Mesendoderm (in vitro differentiated cells): Measurements from ENCODE around the gene KANSL1.

Experiments used
- DNase-seq: peaks from one replicate; pipeline ENCODE4 v3.0.0; 2013
- H2AK5ac ChIP-seq: 2 replicates; pipeline ENCODE4 v1.6.1; 2013; ENCODE audit warnings: low read length, inconsistent platforms
- H2BK120ac ChIP-seq: 2 replicates; pipeline ENCODE4 v1.6.1; 2013; ENCODE audit warnings: low read depth, mild to moderate bottlenecking, low read length, moderate library complexity, mixed read lengths
- H2BK15ac ChIP-seq: replicated peaks from 2 replicates; pipeline ENCODE4 v1.6.1; 2013; ENCODE audit warnings: low read depth, mild to moderate bottlenecking, moderate library complexity
- H2BK5ac ChIP-seq: 2 replicates; pipeline ENCODE4 v1.6.1; 2013; ENCODE audit warnings: low read length, inconsistent platforms
- H3K18ac ChIP-seq: 2 replicates; pipeline ENCODE4 v1.6.1; 2013; ENCODE audit warnings: mild to moderate bottlenecking, low read length, mixed read lengths
- H3K23ac ChIP-seq: one replicate; pipeline ENCODE4 v1.6.1; 2013; ENCODE audit warnings: low read length
- H3K27ac ChIP-seq: 2 replicates; pipeline ENCODE4 v1.5.1; 2013; ENCODE audit warnings: low read depth, mild to moderate bottlenecking, inconsistent platforms, low read length, moderate library complexity
- H3K27me3 ChIP-seq: 2 replicates; pipeline ENCODE4 v1.6.1; 2013; ENCODE audit warnings: low read length, control low read depth, mild to moderate bottlenecking, inconsistent platforms; ENCODE audit not compliant: insufficient read depth, poor library complexity
- H3K36me3 ChIP-seq: 2 replicates; pipeline ENCODE4 v1.6.1; 2013; ENCODE audit warnings: low read length, inconsistent platforms; ENCODE audit not compliant: control insufficient read depth, insufficient read depth
- H3K4ac ChIP-seq: one replicate; pipeline ENCODE4 v1.6.1; 2013; ENCODE audit warnings: low read depth, mild to moderate bottlenecking, low read length, moderate library complexity
- H3K4me1 ChIP-seq: 2 replicates; pipeline ENCODE4 v1.6.1; 2013; ENCODE audit warnings: low read depth, low read length, inconsistent platforms; ENCODE audit not compliant: control insufficient read depth
- H3K4me2 ChIP-seq: 2 replicates; pipeline ENCODE4 v1.6.1; 2013; ENCODE audit warnings: low read length
- H3K4me3 ChIP-seq: 2 replicates; pipeline ENCODE4 v1.5.1; 2013; ENCODE audit warnings: mild to moderate bottlenecking, low read length
- H3K56ac ChIP-seq: one replicate; pipeline ENCODE4 v1.6.1; 2013; ENCODE audit warnings: low read length
- H3K79me1 ChIP-seq: 2 replicates; pipeline ENCODE4 v1.6.1; 2013; ENCODE audit warnings: low read length, inconsistent platforms
- H3K79me2 ChIP-seq: 2 replicates; pipeline ENCODE4 v1.6.1; 2013; ENCODE audit warnings: mild to moderate bottlenecking, low read length; ENCODE audit not compliant: control insufficient read depth, insufficient read depth
- H3K9ac ChIP-seq: 2 replicates; pipeline ENCODE4 v1.6.1; 2013; ENCODE audit warnings: low read length, inconsistent platforms
- H4K5ac ChIP-seq: one replicate; pipeline ENCODE4 v1.6.1; 2013; ENCODE audit warnings: low read length
- H4K8ac ChIP-seq: one replicate; pipeline ENCODE4 v1.6.1; 2013; ENCODE audit warnings: low read depth, mild to moderate bottlenecking, control low read depth, low read length, moderate library complexity
- WGBS: extraction: QIAGEN DNeasy Blood & Tissue Kit; methylation state at CpG from one replicate; pipeline ENCODE4 v1.1.7; 2013; ENCODE audit warnings: low lambda C conversion rate, missing lambda C conversion rate; ENCODE audit not compliant: insufficient coverage; ENCODE audit errors: extremely low coverage; 5-methylcytosine and 5-hydroxymethylcytosine counted together

Gene KANSL1

GRCh38 chr17:46124695-46125592 is 68.3 kb downstream of the KANSL1 start:
- H3K56ac ChIP-seq: no peak overlapping the region
- no peak overlapping the region for H2BK5ac ChIP-seq
- no CpG with 5 or more reads among the region's 7 CpGs for WGBS
- no peak overlapping the region for H2BK15ac ChIP-seq
- H2AK5ac ChIP-seq: no peak overlapping the region
- no peak overlapping the region for H3K4me3 ChIP-seq
- H3K79me1 ChIP-seq: peaks cover 27% of the 10 kb centered on the region
- peaks cover 8% of the 10 kb centered on the region for H3K4me1 ChIP-seq
- no peak overlapping the region for H3K4me2 ChIP-seq
- H3K27ac ChIP-seq: no peak overlapping the region
- H3K9ac ChIP-seq: no peak overlapping the region
- DNase-seq: no peak
- H3K36me3 ChIP-seq: no peaks in the 10 kb centered on the region
- H3K23ac ChIP-seq: no peak overlapping the region
- no peak overlapping the region for H4K8ac ChIP-seq
- H3K27me3 ChIP-seq: no peaks in the 10 kb centered on the region
- no peak overlapping the region for H3K18ac ChIP-seq
- H4K5ac ChIP-seq: no peak overlapping the region
- no peak overlapping the region for H2BK120ac ChIP-seq
- H3K79me2 ChIP-seq: peaks cover 94% of the 10 kb centered on the region
- no peak overlapping the region for H3K4ac ChIP-seq

DNA sequence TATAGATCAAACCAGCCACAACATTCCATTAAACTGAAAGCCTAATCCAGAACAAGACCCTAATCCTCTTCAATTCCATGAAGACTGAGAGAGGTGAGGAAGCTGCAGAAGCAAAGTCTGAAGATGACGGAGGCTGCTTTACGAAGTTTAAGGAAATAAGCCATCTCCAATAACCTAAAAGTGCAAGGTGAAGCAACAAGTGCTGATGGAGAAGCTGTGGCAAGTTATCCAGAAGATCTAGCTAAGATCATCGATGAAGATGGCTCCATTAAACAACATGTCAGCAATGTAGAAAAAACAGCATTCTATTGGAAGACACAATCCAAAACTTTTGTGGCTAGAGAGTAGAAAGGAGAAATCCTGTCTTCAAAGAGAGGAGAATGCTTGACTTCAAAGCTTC is 69.6 kb downstream of the KANSL1 start:
- Histone ChIP-seq H3K56ac (no peak overlapping the region), H3K4me1 (peaks cover 6% of the 10 kb centered on the region), H2BK120ac (no peak overlapping the region), H4K5ac (no peak overlapping the region), H2BK5ac (no peak overlapping the region), H3K4me3 (no peak overlapping the region), H2BK15ac (no peak overlapping the region), H3K27me3 (no peaks in the 10 kb centered on the region), H2AK5ac (no peak overlapping the region), H3K27ac (no peak overlapping the region), H3K4ac (no peak overlapping the region), H3K4me2 (no peak overlapping the region), H3K23ac (no peak overlapping the region), H4K8ac (no peak overlapping the region), H3K36me3 (no peaks in the 10 kb centered on the region), H3K18ac (no peak overlapping the region), H3K9ac (no peak overlapping the region), H3K79me1 (peaks cover 24% of the 10 kb centered on the region), H3K79me2 (peaks cover 94% of the 10 kb centered on the region)
- no peak for DNase-seq
- WGBS: no CpG with 5 or more reads among the region's 3 CpGs

- Histone ChIP-seq H3K27ac (no peak overlapping the region), H3K79me1 (peaks cover 25% of the 10 kb centered on the region), H2BK120ac (no peak overlapping the region), H2AK5ac (no peak overlapping the region), H3K18ac (no peak overlapping the region), H2BK5ac (no peak overlapping the region), H3K56ac (no peak overlapping the region), H3K36me3 (no peaks in the 10 kb centered on the region), H3K27me3 (no peaks in the 10 kb centered on the region), H3K4me2 (no peak overlapping the region), H3K4me1 (peaks cover 8% of the 10 kb centered on the region), H2BK15ac (no peak overlapping the region), H3K23ac (no peak overlapping the region), H3K79me2 (peaks cover 91% of the 10 kb centered on the region), H3K4ac (no peak overlapping the region), H3K4me3 (no peak overlapping the region), H4K5ac (no peak overlapping the region), H3K9ac (no peak overlapping the region), H4K8ac (no peak overlapping the region)
- no CpG with 5 or more reads among the region's 6 CpGs for WGBS
- DNase-seq: no peak
These were observed 70.8 kb downstream of the KANSL1 start for GRCh38 chr17:46122486-46122871.

DNA sequence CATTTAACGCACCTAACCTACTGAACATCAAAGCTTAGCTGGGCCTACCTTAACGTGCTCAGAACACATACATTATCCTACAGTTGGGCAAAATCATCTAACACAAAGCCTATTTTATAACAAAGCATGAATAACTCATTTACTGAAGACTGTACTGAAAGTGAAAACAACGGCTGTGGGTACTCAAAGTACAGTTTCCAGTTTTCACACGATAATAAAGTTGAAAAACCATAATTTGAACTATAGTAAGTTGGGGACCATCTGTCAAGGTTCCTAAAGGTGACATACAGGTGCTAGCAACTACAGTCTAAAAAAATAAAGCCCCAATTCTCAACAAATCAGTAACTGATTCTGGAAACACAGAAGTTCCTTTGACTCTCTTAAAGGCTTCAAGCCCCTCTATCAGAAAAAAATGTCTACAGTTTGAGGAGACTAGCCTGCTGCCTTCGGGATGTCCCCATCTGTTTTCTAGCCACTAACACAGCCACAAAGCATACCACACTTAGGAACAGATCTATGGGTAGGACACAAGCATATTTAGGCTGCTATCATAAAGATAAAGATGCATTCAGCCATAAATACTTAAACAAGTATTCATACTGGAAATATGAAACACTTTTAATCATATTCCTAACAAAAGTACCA is 71.3 kb downstream of the KANSL1 start:
- H3K4me3 ChIP-seq: no peak overlapping the region

GRCh38 chr17:46121165-46121764 is 72.0 kb downstream of the KANSL1 start:
- peaks cover 8% of the 10 kb centered on the region for H3K4me1 ChIP-seq
- no peak overlapping the region for H3K18ac ChIP-seq
- H3K9ac ChIP-seq: no peak overlapping the region
- no peak overlapping the region for H3K27ac ChIP-seq
- H3K36me3 ChIP-seq: no peaks in the 10 kb centered on the region
- no peak overlapping the region for H3K4me3 ChIP-seq
- no peak overlapping the region for H3K23ac ChIP-seq
- H2BK15ac ChIP-seq: no peak overlapping the region
- H3K27me3 ChIP-seq: no peaks in the 10 kb centered on the region
- no peak overlapping the region for H4K8ac ChIP-seq
- no peak overlapping the region for H3K4me2 ChIP-seq
- WGBS: no CpG with 5 or more reads among the region's 1 CpG
- DNase-seq: no peak
- peaks cover 21% of the 10 kb centered on the region for H3K79me1 ChIP-seq
- no peak overlapping the region for H2AK5ac ChIP-seq
- H4K5ac ChIP-seq: no peak overlapping the region
- H3K79me2 ChIP-seq: peaks cover 90% of the 10 kb centered on the region
- no peak overlapping the region for H3K56ac ChIP-seq
- no peak overlapping the region for H2BK5ac ChIP-seq
- no peak overlapping the region for H3K4ac ChIP-seq
- H2BK120ac ChIP-seq: no peak overlapping the region

More for the DNA sequence above, 71.3 kb downstream of the KANSL1 start:
- Histone ChIP-seq H4K5ac (no peak overlapping the region), H2AK5ac (no peak overlapping the region), H3K18ac (no peak overlapping the region), H3K4ac (no peak overlapping the region), H2BK120ac (no peak overlapping the region), H3K79me1 (peaks cover 23% of the 10 kb centered on the region), H3K27me3 (no peaks in the 10 kb centered on the region), H2BK15ac (no peak overlapping the region), H4K8ac (no peak overlapping the region), H3K9ac (no peak overlapping the region), H3K4me2 (no peak overlapping the region), H3K79me2 (peaks cover 91% of the 10 kb centered on the region), H2BK5ac (no peak overlapping the region), H3K56ac (no peak overlapping the region), H3K27ac (no peak overlapping the region), H3K36me3 (no peaks in the 10 kb centered on the region), H3K4me1 (peaks cover 8% of the 10 kb centered on the region), H3K23ac (no peak overlapping the region)
- DNase-seq: no peak
- WGBS: no CpG with 5 or more reads among the region's 5 CpGs
